ENCODE results near the gene HORMAD1. TPM values are rescaled to one million over a fixed set of nuclear protein-coding genes. Genes with fewer than 3 reads are reported as not detected.

Gene HORMAD1
- total RNA-seq, 2 donors from 2014 or later: 16.5 TPM; not detected in 1

DNA sequence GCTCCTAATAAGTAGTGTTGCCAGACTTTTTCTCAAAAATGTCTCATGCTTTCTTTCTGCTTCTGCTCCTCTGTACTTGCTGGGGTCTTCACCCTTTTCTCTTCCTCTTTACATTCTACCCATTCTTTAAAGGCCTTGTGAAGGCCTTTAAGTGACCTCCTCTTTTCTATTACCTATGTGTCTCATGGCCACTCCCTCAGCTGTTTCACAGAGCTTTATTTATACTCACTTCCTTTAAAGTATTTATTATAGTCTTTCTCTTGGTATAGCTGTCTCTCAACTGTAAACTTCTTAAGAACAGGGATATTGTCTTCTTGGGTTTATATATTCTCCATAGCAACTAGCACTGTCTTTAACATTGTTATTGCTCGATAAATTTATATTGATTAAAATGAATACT is 24.5 kb downstream of the HORMAD1 start:
- intact Hi-C loops (cut with DNase I): no loop called here
- Histone ChIP-seq H3K27ac (peak overlapping the region; percentile 75 to 81), H3K36me3 (no peaks in the 10 kb centered on the region), H3K27me3 (replicated peaks; ENCODE audit: insufficient read depth) (no peaks in the 10 kb centered on the region), H3K4me1 (replicated peaks) (no peaks in the 10 kb centered on the region), H3K9me3 (no peaks in the 10 kb centered on the region), H3K4me3 (peak overlapping the region; percentile 38 to 58)
- DNase-seq (ENCODE audit: low spot score): no peak
- TF ChIP-seq POLR2AphosphoS5 (IDR thresholded peaks at IDR 0.05) (no peak), POLR2A (IDR thresholded peaks at IDR 0.05) (peak; percentile 21)
- TF ChIP-seq, protein P1, sequence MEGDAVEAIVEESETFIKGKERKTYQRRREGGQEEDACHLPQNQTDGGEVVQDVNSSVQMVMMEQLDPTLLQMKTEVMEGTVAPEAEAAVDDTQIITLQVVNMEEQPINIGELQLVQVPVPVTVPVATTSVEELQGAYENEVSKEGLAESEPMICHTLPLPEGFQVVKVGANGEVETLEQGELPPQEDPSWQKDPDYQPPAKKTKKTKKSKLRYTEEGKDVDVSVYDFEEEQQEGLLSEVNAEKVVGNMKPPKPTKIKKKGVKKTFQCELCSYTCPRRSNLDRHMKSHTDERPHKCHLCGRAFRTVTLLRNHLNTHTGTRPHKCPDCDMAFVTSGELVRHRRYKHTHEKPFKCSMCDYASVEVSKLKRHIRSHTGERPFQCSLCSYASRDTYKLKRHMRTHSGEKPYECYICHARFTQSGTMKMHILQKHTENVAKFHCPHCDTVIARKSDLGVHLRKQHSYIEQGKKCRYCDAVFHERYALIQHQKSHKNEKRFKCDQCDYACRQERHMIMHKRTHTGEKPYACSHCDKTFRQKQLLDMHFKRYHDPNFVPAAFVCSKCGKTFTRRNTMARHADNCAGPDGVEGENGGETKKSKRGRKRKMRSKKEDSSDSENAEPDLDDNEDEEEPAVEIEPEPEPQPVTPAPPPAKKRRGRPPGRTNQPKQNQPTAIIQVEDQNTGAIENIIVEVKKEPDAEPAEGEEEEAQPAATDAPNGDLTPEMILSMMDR (IDR thresholded peaks at IDR 0.05): no peak
- 9% methylated on average over 1 of the region's 1 CpG for WGBS

DNA sequence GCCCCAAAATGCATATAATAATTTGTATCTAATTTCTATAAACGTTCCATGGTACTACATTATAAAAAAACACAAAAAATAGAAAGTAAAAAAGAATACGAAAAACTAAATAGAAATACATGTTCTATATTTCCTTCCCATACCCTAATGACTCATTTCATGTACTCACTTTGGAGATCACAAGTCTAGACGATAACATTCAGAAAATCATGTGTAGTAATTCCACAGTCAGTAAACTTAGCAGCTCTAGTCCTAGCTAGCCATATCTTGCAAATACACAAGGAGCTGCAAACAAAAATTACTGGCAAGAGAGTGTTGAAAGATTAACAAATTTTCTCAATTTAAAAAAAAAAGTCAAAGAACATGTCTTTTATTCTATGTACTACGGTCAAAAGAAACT is 25.1 kb downstream of the HORMAD1 start:
- Histone ChIP-seq H3K36me3 (no peaks in the 10 kb centered on the region), H3K27me3 (replicated peaks; ENCODE audit: insufficient read depth) (no peaks in the 10 kb centered on the region), H3K4me3 (no peak overlapping the region), H3K4me1 (replicated peaks) (no peaks in the 10 kb centered on the region), H3K27ac (no peak overlapping the region), H3K9me3 (no peaks in the 10 kb centered on the region)
- no peak for TF ChIP-seq POLR2AphosphoS5 (IDR thresholded peaks at IDR 0.05)
- TF ChIP-seq, protein P1 (IDR thresholded peaks at IDR 0.05): no peak
- no peak for TF ChIP-seq POLR2A (IDR thresholded peaks at IDR 0.05)
- DNase-seq (ENCODE audit: low spot score): no peak
- WGBS: 75% methylated on average over 4 of the region's 4 CpGs
- intact Hi-C loops (cut with DNase I): no loop called here

DNA sequence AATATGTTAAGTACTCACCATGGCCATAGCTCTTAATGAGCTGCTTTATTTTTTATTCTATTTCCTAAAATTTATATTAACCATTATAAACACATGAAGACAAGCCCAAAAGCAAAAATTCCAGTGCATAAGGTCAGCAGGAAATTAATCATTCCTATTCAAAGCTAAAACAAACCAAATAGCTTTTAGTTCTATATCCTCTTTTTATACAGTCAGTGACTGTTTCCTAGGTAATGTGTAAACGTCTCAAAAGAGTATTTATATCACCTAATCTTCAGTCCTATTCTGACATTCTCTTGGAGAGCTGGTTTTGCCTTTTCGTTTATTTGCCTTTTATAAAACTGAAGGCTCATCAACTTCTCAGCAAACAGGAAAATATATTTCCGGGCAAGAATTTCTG is 28.0 kb downstream of the HORMAD1 start:
- no peaks in the 10 kb centered on the region for H3K4me1 ChIP-seq (replicated peaks)
- TF ChIP-seq POLR2AphosphoS5 (IDR thresholded peaks at IDR 0.05) (no peak), POLR2A (IDR thresholded peaks at IDR 0.05) (no peak)
- TF ChIP-seq, protein P1 (IDR thresholded peaks at IDR 0.05): no peak
- no peak overlapping the region for H3K27ac ChIP-seq
- no peaks in the 10 kb centered on the region for H3K9me3 ChIP-seq
- H3K27me3 ChIP-seq (replicated peaks; ENCODE audit: insufficient read depth): no peaks in the 10 kb centered on the region
- intact Hi-C loops (cut with DNase I): no loop called here
- no peaks in the 10 kb centered on the region for H3K36me3 ChIP-seq
- no peak overlapping the region for H3K4me3 ChIP-seq
- WGBS: 53% methylated on average over 3 of the region's 3 CpGs
- DNase-seq (ENCODE audit: low spot score): no peak

DNA sequence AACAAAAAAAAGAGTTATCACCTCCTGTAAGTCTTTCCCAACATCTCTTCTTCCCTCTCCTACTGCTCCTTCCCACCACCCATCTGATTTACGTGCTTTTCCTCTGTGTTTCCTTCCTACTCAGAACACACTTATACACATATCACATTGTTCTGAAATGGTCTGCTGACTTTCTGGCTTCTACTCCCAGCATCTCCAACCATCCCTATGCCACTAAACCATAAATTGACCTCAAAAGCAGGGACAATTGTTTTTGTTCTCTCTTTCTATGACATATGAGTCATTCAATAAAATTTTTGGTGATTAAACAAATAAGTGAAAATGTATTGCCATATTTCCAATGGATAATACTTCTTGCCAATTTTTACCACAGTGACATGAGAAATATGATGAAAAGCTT is 31.9 kb downstream of the HORMAD1 start:
- Histone ChIP-seq H3K27ac (no peak overlapping the region), H3K4me1 (replicated peaks) (no peaks in the 10 kb centered on the region), H3K36me3 (no peaks in the 10 kb centered on the region), H3K4me3 (no peak overlapping the region), H3K27me3 (replicated peaks; ENCODE audit: insufficient read depth) (no peaks in the 10 kb centered on the region), H3K9me3 (no peaks in the 10 kb centered on the region)
- no peak for DNase-seq (ENCODE audit: low spot score)
- 79% methylated on average over 1 of the region's 1 CpG for WGBS
- TF ChIP-seq POLR2A (IDR thresholded peaks at IDR 0.05) (no peak), POLR2AphosphoS5 (IDR thresholded peaks at IDR 0.05) (no peak)
- TF ChIP-seq, protein P1 (IDR thresholded peaks at IDR 0.05): no peak
- intact Hi-C loops (cut with DNase I): no loop called here

DNA sequence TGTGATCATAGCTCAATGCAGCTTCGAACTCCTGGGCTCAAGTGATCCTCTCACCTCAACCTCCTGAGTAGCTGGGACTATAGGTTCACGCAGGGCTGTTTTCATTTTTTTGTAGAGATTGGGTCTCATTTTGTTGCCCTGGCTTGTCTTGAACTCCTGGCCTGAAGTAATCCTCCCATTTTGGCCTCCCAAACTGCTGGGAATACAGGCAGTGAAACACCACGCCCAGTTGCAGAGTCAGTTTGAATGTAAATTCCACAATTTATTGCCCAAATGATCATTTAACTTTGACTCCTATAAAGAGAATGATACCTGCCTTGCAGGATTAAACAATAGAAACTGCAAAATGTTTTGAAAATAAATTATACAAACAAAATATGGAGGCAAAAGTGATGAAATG is 34.4 kb downstream of the HORMAD1 start:
- no peaks in the 10 kb centered on the region for H3K27me3 ChIP-seq (replicated peaks; ENCODE audit: insufficient read depth)
- no peak overlapping the region for H3K27ac ChIP-seq
- no peaks in the 10 kb centered on the region for H3K36me3 ChIP-seq
- DNase-seq (ENCODE audit: low spot score): no peak
- intact Hi-C loops (cut with DNase I): no loop called here
- no peak overlapping the region for H3K4me3 ChIP-seq
- WGBS: 97% methylated on average over 3 of the region's 3 CpGs
- TF ChIP-seq POLR2A (IDR thresholded peaks at IDR 0.05): no peak
- TF ChIP-seq POLR2AphosphoS5 (IDR thresholded peaks at IDR 0.05): no peak
- TF ChIP-seq, protein P1 (IDR thresholded peaks at IDR 0.05): no peak
- H3K4me1 ChIP-seq (replicated peaks): no peaks in the 10 kb centered on the region
- no peaks in the 10 kb centered on the region for H3K9me3 ChIP-seq
